SIG-M5 treated with dmso at 0.1 percent for 504 hours (cell line): Measurements from ENCODE around the gene ISOC1.

Experiments used
- DNase-seq: peaks from one replicate; lab custom pipeline; 2025; ENCODE audit not compliant: unreplicated experiment; lab: John Stamatoyannopoulos, UW

The ISOC1 gene

DNA sequence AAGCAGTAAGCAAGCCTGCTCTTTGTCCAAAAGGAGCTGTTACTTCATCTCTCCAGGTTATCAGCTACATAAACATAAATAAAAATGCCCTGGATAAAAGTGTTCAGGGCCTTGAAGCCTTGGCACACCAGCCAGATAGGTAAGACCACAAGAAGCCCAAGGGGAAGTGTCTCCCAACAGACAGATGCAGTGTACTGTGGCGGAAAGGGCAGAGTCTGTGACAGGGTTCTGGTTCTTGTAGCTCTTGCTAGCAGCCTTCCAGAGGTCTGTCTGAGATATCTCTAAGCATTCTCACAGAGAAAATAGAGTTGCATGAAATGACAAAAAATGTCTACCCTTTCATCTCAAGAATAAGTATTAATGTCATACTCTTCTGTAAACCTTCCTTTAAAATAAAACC, 30.1 kb downstream of the ISOC1 start:
- DNase-seq, result no peak

DNA sequence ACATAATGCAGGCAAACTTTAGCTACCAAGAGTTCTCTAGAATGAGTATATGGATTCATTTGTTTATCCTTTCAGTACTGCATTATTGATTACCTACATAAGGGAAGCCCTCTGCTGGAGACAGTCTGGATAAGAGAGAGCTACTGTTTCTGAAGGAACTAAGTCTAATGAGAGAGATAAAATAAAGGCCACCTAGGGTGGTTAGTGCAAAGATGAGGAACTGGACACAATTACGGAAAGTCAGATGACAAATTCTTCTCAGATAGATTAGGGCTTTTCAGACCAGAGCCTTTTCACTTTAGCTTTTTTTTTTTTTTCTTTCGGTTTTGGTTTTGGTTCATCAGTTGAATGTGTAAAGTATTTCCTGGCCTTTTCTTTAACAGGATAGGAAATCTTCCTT, 31.3 kb downstream of the ISOC1 start:
- no peak for DNase-seq

DNA sequence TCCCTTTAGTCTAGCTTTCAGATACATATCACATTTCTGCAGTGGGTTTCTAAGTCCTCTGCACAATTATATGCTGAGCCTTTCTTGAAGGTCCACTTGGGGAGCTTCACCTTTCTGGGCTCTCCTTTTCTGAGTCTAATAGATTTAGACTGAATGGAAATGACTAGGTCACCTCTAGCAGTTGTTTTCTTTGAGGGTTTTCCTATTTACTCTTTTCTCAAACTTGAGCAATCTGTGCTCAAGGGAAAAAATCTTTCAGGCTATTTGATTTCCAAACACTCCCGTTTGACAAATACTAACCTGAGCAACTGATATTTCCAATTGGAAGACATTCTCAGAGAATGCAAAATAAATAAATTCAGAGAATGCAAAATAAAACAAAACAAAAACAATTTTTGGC, 39.0 kb downstream of the ISOC1 start:
- DNase-seq, result no peak

DNA sequence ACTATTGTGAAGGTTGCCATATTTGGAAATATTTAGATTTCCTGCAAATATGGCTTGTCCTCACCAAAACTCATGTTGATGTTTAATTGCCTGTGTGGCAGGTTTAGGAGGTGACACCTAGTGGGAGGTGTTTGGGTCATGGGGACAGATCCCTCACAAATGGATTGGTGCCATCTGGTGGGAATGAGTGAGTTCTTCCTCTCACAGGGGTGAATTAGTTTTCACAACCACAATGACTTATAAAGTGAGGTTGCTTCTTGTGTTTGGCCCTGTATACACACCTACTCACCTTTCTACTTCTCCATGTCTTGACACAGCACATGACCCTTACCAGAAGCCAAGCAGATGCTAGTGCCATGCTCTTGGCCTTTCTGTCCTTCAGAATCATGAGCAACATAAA, 41.1 kb downstream of the ISOC1 start:
- DNase-seq, result no peak

GRCh38 chr5:129137637-129138036, 43.1 kb downstream of the ISOC1 start:
- no peak for DNase-seq

DNA sequence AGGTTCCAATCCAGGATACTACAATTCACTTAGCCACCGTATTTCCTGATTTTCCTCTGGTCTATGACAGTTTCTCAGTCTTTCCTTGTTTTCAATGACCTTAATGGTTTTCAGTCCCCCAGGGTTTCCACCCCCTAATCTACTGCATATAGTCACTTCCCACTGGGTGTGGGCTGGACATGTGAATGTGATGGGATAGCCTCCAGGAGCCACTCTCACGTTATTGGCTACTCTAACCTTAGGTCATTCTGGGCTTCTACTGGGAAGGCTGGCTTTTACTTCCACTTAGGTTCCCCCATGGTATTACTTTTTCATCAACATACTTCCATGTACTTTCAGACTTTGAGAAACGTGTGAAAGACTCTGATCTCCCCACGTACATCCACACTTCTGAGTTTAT, 46.5 kb downstream of the ISOC1 start:
- DNase-seq, result no peak

GRCh38 chr5:129141696-129142095, 47.1 kb downstream of the ISOC1 start:
- DNase-seq, result no peak

DNA sequence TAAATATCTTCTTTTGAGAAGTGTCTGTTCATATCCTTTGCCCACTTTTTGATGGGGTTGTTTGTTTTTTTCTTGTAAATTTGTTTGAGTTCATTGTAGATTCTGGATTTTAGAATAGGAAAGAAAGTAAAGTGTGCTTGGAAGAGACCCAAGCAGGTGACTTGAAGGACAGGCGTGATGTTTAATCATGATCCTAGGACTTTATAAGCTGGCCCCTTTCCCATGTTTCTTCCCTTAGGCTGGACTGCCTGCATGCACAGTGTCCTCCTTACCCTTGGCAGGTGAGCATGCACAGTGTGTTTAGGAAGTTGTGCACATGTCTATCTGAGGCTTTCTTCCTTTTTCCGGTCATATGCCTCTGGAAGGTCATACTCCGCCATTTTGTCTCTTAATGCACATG, 61.3 kb downstream of the ISOC1 start:
- DNase-seq, result no peak

DNA sequence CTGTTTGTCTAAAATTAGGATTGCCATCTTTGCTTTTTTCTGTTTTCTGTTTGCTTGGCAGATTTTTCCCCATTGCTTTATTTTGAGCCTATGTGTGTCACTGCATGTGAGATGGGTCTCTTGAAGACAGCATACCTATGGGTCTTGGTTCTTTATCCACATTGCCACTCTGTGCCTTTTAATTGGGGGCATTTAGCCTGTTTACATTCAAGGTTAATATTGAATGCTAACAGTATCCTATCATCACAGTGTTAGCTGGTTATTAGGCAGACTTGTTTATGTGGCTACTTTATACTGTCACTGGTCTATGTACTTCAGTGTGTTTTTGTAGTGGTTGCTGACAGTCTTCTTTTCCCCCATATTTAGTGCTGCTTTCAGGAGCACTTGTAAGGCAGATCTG, 67.3 kb downstream of the ISOC1 start:
- DNase-seq, result no peak
